ENCODE measurements around the gene CRYZL1. TPM values are rescaled to one million over a fixed set of nuclear protein-coding genes. Genes with fewer than 3 reads are reported as not detected.

Gene CRYZL1
- polyA plus RNA-seq, 1 experiment: 58.4 TPM

GRCh38 chr21:33569991-33570390 is 71.5 kb downstream of the CRYZL1 start:
- CTCF ChIA-PET: interaction anchor here (5.0 kb wide), 1 partner anchor 36 kb away, joined by 28 read pairs; no protein-coding TSS in a partner anchor
- POLR2A ChIA-PET: no interaction called here
- TF ChIP-seq CTCF (IDR thresholded peaks at IDR 0.05; ENCODE audit: low read depth, low read length): no peak
- no peak overlapping the region for H3K27ac ChIP-seq (ENCODE audit: low read depth, low read length)
- H3K27me3 ChIP-seq (ENCODE audit: control insufficient read depth, insufficient read depth, low read length): no peaks in the 10 kb centered on the region
- H3K9me3 ChIP-seq (ENCODE audit: control insufficient read depth, insufficient read depth, low read length): no peaks in the 10 kb centered on the region
- DNase-seq (ENCODE audit: low read depth, low spot score): no peak
- H3K4me3 ChIP-seq (ENCODE audit: low read depth, low read length): no peak overlapping the region

- Histone ChIP-seq H3K4me3 (ENCODE audit: low read depth, low read length) (no peak overlapping the region), H3K27me3 (ENCODE audit: control insufficient read depth, insufficient read depth, low read length) (no peaks in the 10 kb centered on the region), H3K9me3 (ENCODE audit: control insufficient read depth, insufficient read depth, low read length) (no peaks in the 10 kb centered on the region), H3K27ac (ENCODE audit: low read depth, low read length) (no peak overlapping the region)
- TF ChIP-seq CTCF (IDR thresholded peaks at IDR 0.05; ENCODE audit: low read depth, low read length): no peak
- POLR2A ChIA-PET: interaction anchor here (0.7 kb wide), 1 partner anchor 12 kb away, joined by 3 read pairs; no protein-coding TSS in a partner anchor
- CTCF ChIA-PET: interaction anchor here (0.6 kb wide), 1 partner anchor 37 kb away, joined by 3 read pairs; no protein-coding TSS in a partner anchor
- DNase-seq (ENCODE audit: low read depth, low spot score): no peak
These were observed 73.1 kb downstream of the CRYZL1 start for GRCh38 chr21:33568448-33568847.

GRCh38 chr21:33567914-33568313 is 73.6 kb downstream of the CRYZL1 start:
- Histone ChIP-seq H3K27ac (ENCODE audit: low read depth, low read length) (no peak overlapping the region), H3K9me3 (ENCODE audit: control insufficient read depth, insufficient read depth, low read length) (no peaks in the 10 kb centered on the region), H3K27me3 (ENCODE audit: control insufficient read depth, insufficient read depth, low read length) (no peaks in the 10 kb centered on the region), H3K4me3 (ENCODE audit: low read depth, low read length) (no peak overlapping the region)
- ChIA-PET CTCF (interaction anchor here (0.6 kb wide), 1 partner anchor 38 kb away, joined by 3 read pairs; no protein-coding TSS in a partner anchor), POLR2A (interaction anchor here (0.7 kb wide), 1 partner anchor 11 kb away, joined by 3 read pairs; no protein-coding TSS in a partner anchor)
- no peak for DNase-seq (ENCODE audit: low read depth, low spot score)
- TF ChIP-seq CTCF (IDR thresholded peaks at IDR 0.05; ENCODE audit: low read depth, low read length): no peak

- no peak for TF ChIP-seq CTCF (IDR thresholded peaks at IDR 0.05; ENCODE audit: low read depth, low read length)
- no peak for DNase-seq (ENCODE audit: low read depth, low spot score)
- Histone ChIP-seq H3K27me3 (ENCODE audit: control insufficient read depth, insufficient read depth, low read length) (no peaks in the 10 kb centered on the region), H3K27ac (ENCODE audit: low read depth, low read length) (no peak overlapping the region), H3K9me3 (ENCODE audit: control insufficient read depth, insufficient read depth, low read length) (no peaks in the 10 kb centered on the region), H3K4me3 (ENCODE audit: low read depth, low read length) (no peak overlapping the region)
- POLR2A ChIA-PET: no interaction called here
- CTCF ChIA-PET: interaction anchor here (1.8 kb wide), 1 partner anchor 39 kb away, joined by 7 read pairs; no protein-coding TSS in a partner anchor
These were observed 75.0 kb downstream of the CRYZL1 start for GRCh38 chr21:33566514-33566913.

GRCh38 chr21:33562389-33562788 is 79.2 kb downstream of the CRYZL1 start:
- no peak overlapping the region for H3K4me3 ChIP-seq (ENCODE audit: low read depth, low read length)
- H3K9me3 ChIP-seq (ENCODE audit: control insufficient read depth, insufficient read depth, low read length): no peaks in the 10 kb centered on the region
- no peak overlapping the region for H3K27ac ChIP-seq (ENCODE audit: low read depth, low read length)
- CTCF ChIA-PET: interaction anchor here (0.6 kb wide), 2 partner anchors 43 to 156 kb away, joined by 3 read pairs; no protein-coding TSS in a partner anchor
- POLR2A ChIA-PET: no interaction called here
- no peaks in the 10 kb centered on the region for H3K27me3 ChIP-seq (ENCODE audit: control insufficient read depth, insufficient read depth, low read length)
- DNase-seq (ENCODE audit: low read depth, low spot score): no peak
- TF ChIP-seq CTCF (IDR thresholded peaks at IDR 0.05; ENCODE audit: low read depth, low read length): no peak

Measured in AG04450 (cell line).